GM19035 (cell line): ENCODE data around the gene RFTN2.
"Not testable (repeated sequence)": the region's sequence is repeated elsewhere in the genome, so short reads cannot be mapped to it uniquely, and the experiment has no call there.

ENCODE experiments used
- ATAC-seq: cut with Tn5 transposase; IDR thresholded peaks from one replicate; pipeline ENCODE4 v1.9.1; 2021; ENCODE audit not compliant: unreplicated experiment

Gene RFTN2

DNA sequence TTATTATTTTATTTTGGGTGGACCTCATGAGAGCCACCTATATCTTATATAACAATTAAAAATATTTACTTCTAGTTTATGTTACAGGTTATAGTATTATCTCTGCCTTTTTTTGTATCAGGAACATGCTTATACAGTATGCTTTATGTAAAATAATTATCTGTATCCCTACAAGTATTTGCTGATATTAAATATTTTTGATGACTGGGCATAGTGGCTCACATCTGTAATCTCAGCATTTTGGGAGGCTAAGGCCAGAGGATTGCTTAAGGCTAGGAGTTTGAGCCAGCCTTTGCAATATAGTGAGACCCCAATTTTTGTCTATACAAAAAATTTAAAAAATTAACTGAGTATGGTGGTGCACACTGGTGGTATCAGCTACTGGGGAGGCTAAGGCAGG lies 119.9 kb downstream of the RFTN2 start:
- ATAC-seq, result no peak

DNA sequence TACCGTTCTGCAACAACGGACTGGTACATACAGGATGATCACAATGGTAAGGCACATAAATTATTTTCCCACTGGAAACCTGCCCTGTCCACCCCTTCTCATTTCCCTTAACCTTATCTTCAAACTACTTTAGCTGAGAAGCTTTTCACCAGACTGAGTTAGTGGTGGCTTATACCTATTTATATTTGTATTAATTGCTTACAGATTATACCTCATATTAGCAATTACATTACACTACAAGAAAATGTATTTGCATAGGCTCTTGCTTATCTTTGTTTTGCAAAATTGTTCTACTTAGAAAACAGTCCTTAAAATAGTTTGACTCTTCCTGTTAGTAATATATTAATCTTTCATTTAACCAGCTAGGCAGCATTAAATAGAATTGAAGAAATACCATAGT lies 124.1 kb downstream of the RFTN2 start:
- ATAC-seq, result not testable (repeated sequence)

DNA sequence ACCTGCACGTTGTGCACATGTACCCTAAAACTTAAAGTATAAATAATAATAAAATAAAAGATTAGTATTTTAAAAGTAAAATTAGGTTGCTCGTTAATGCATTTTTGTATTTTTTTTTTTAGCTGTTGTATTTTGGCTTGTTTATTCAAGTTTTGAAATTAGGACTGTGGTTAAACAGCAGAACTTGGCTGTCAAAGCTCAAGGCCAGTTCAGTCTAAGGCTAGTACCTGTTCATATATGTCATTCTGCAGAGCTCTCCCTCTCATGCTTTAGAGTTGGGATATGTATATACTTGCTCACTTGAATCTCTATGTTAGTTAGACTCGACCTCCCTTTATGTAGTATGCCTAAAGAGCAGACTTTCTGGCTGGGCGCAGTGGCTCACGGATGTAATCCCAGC lies 126.8 kb downstream of the RFTN2 start:
- no peak for ATAC-seq

DNA sequence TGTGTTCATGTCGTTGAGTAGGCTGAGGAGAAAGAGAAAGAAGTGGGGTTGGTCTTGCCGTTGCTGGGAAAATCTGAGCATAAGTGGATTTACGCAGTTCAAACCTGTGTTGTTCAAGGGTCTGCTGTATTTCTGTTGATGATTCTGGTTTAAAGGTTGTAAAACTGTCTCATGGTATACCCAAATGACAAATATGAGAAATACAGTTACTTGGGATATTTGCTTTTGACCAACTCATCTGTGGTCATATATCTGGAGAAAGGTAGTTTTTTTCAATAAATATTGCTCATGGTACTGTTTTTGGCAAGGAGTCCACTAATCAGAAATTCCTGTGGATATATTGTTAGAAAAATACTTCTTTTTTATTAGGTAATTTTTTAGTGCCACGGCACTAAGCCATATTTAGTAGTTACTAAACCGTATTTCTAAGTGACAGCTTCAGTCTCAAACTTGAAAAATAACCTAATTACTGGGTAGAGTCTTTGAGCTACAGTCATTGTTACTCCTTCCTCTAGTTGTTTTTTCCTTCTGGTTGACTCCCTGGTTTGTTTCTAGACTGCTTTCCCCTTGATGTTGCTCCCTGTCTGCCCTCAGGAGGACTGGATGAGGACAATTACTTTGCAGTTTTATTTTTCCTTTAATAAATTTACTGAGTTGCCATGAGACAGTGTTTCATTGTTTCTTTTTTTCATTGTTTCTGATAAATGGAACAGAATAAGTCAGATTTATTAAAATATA lies 128.1 kb downstream of the RFTN2 start:
- no peak for ATAC-seq

DNA sequence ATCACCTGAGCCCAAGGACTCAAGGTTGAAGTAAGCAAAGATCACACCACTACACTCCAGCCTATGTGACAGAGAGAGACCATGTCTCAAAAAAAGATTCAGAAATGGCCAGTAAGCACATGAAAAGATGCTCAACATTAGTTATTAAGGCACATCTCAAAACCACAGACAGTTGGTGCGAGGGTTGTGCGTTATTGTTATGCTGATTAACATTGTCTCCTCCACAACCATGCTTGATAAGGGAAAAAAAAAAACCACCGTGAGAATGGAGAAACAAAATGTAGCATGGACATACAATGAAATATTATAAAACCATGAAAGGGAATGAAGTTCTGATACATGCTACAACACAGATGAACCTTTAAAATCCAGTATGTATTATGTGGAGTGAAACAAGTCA lies 132.2 kb downstream of the RFTN2 start:
- ATAC-seq, result no peak

DNA sequence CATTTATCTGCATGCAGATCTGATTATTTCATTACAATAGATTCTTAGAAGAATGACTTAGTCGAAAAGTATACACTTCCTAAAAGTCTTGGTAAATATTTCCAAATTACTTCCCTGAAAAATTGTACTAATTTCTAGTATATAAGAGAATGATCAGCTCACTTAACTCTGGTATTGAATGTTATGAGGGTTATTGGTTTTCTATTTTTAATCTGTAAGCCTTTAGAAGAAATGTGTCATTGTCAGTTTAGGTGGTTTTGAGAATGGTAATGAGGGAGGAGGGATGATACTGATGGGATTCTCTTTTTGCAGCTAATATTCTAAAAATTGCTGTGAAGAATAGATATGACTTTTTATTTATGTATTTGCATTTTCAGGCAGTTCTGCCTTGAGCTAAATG lies 135.7 kb downstream of the RFTN2 start:
- ATAC-seq, result no peak

DNA sequence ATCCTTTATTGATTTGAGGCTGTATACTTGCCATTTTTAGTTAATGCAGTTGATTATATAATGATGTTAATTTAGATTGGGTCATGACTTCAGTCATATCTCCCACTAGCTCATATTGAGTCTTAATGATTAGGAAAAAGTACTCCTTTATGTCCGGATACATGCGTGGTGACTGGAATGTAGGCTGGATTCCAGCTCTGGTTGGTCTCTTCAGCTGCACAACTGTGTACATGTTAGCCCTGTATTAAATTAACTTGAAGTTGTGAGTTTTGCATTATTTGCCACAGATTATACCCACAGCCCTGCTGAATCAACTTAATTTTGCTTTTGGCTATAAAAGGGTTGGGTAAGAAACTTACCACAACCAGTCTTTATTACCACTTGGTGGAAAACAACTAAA lies 137.0 kb downstream of the RFTN2 start:
- ATAC-seq, result no peak
